HT1080 (cell line): ENCODE measurements around the gene LLPH. TPM values are rescaled to one million over a fixed set of nuclear protein-coding genes. Genes with fewer than 3 reads are reported as not detected.
"Not testable (repeated sequence)": the region's sequence is repeated elsewhere in the genome, so short reads cannot be mapped to it uniquely, and the experiment has no call there.

Experiments used
- DNase-seq: peaks from one replicate; pipeline ENCODE4 v3.0.0-alpha.2; 2015; ENCODE audit warnings: low read depth
- polyA plus RNA-seq, 2 experiments: library from polyadenylated mRNA; depleted of rRNA; stranded (reverse); fragments of >200 nt; gene quantifications; 2 replicates each; pipeline ENCODE4 v1.2.3, GENCODE V29; 2015
- total RNA-seq: library from RNA; depleted of rRNA; stranded (reverse); fragments of >200 nt; shearing (Covaris generic); gene quantifications from 2 replicates; pipeline ENCODE4 v1.2.3, GENCODE V29; 2014; rRNA removed

The LLPH gene
- total RNA-seq = 31.3 and 45.4 TPM in 2 replicates
- 41.5 and 42.8 TPM in 2 replicates for polyA plus RNA-seq (2015; cell fraction: cytosol; rRNA removed)
- polyA plus RNA-seq (2015; cell fraction: nucleus; rRNA removed) = 16.6 and 18.0 TPM in 2 replicates

DNA sequence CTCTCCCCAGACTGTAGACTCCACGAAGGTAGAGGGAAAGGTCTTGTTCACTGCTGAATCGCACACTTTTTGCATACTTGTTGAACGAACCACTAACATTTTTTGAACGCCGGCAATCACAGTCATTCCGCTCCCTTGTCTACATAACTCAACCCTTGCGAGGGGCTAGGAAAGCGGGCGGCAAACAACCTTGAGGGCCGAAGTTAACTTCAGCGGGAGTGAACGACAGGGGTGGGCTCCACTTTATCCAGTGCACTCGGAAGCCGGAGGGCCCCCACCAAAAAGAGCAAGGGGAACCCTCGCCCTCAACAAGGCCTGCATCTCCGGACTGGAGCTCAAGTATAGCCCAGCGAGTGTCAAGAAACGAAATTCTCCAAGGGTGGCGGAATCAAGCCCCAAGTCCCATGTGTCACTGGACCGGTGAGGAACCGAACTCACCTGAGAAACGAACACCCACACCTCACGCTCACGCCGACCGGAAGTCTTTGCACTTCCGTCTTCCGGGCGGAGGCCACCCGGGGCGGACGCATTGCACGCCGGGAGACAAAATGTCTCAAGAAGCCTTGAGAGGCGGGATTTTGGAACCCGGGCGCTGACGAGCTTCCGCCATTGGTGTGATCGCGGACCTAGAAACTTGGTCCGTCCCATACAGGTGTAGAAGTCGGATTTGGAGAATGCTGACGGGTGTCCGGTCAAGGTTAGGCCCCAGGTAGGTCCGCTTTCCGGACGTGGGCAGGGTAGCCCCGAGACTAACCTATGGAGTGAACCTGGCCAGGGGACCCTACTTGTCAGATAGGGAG lies at the start of gene LLPH:
TSS of gene LLPH (minus strand) at position 484 of the 800 bp plus-strand sequence. CDS start 1,644 bp downstream, outside the sequence.
- DNase-seq = peak; percentile 84

DNA sequence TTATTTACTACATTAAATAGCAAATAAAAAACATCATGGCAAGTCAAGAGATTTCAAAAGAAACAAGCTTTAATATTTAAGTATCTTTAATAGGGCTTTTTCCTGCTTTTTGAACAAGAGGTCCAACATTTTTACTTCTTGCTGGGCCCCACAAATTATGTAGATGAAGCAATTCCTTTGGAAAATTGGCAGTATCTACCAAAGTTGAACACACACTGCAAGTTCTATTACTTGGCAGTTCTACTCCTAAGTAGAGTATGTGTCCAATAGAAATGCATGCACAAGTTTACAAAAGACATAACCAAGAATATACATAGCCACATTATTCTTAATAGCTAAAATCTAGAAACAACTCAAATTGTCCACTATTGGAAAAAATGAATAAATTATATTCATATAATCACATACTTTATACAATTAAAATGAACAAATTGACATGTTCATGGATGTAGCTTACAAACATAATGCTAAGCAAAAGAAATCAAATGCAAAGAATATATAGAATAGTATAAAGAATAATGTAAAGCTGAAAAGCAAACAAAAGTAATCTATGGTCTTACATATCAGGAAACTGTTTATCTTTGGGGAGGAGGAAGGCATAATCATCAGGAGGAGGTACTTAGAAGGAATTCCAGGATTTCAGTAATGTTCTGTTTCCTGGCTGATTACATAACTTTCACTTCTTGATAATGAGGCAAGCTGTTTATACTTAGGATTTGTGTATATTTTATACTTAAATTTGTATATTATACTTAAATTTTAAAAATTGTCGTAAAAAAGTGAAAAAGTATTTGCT lies 45.8 kb upstream of the LLPH start:
- no peak for DNase-seq

DNA sequence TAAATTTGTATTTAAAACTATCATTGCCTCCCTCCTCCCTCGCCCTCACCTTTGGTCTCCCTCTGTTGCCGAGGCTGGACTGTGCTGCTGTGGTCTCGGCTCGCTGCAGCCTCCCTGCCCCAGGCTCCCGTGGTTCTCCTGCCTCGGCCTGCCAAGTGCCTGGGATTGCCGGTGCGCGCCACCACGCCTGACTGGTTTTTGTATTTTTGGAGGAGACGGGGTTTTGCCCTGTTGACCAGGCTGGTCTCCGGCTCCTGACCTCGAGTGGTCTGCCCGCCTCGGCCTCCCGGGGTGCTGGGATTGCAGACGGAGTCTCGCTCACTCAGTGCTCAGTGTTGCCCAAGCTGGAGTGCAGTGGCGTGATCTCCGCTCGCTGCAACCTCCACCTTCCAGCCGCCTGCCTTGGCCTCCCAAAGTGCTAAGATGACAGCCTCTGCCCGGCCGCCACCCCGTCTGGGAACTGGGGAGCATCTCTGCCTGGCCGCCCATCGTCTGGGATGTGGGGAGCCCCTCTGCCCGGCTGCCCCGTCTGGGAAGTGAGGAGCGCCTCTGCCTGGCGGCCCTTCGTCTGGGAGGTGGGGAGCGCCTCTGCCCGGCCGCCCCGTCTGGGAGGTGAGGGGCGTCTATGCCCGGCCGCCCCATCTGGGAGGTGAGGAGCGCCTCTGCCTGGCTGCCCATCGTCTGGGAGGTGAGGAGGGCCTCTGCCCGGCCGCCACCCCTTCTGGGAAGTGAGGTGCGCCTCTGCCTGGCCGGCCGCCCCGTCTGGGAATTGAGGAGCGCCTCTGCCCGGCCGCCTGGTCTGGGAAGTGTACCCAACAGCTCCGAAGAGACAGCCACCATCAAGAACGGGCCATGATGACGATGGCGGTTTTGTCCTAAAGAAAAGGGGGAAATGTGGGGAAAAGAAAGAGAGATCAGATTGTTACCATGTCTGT lies 44.1 kb upstream of the LLPH start:
- DNase-seq = not testable (repeated sequence)

DNA sequence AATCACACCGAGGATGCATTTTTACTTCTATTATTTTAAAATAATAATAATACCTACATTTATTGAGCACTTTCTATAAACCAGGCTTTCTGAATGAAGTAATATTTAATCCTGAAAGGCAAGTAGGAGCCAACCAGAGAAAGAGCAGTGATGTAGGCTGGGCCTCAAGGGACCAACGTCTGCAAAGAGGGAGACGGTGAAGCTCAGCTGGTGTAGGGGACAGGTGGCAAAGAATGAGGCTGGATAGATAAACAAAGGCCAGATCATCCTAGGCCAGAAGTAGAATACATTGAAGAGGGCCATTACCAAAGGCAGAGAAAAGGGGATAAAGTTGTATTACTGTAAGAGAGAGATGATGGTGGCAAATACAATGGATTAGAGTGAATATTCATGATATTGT lies 40.1 kb upstream of the LLPH start:
- DNase-seq = no peak

DNA sequence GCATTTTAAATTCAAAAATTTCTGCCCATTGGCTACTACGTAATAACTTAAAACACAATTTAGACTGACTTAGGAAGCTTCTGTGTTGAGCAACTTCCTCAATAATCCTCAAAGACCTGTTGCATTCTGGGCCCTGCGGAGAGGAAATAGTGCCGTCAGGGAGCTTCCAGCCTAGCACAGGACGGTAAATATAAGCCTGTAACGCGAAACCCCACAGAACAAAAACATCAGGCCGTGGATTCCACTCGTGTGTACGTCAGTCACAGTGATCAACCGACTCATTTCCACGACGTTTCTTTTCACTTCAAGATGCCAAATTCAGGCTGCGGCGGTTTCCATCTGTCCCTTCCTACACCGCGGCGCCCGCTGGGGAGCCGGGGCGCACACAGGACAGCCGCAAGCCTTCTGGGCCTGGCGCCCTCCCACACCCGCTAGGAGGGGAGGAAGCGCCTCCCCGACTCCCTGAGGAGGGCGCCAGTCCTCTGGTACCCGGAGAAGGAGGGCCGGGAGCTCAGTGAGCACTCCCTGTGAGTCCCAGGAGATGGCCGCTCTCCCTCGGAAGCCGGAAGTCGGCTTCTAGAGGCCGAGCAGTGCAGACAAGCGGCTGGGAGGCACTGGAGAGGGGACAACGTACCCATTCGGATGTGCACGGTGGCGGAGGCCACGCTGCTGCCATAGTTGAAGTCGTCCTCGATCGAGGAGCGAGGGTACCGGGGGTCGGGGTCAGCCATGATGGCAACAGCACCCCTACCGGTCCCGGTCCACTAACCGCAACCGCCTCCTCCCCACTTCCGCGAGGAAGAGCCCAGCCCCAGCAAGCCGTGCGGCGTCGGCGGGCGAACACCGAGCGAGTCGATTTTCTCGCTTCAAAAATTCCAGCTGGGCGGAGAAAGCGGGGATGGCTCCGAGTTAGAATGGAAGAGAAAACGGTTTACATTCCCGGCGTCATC lies 38.9 kb upstream of the LLPH start, which contains the start of gene TMBIM4:
TSS of gene TMBIM4 (minus strand) at position 776 of the 950 bp plus-strand sequence. CDS start at position 731, 45 bp downstream.
- peak; percentile 92 for DNase-seq

DNA sequence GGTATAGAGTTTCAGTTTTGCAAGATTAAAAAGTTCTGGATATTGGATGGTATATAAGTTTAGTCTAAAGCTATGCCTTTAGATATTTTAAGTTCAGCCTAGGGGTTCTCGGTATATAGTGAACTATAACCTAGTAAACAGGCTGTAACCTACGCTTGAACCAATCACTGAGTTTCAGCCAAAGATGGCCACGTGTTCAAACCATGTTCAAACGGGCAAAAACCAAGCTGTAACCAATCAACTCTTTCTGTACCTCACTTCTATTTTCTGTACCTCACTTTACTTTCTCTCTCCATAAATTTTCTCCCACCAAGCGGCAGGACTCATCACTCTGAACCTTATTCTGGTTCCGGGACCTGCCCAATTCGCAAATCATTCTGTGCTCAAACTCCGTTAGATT lies 37.9 kb upstream of the LLPH start:
- DNase-seq = no peak

DNA sequence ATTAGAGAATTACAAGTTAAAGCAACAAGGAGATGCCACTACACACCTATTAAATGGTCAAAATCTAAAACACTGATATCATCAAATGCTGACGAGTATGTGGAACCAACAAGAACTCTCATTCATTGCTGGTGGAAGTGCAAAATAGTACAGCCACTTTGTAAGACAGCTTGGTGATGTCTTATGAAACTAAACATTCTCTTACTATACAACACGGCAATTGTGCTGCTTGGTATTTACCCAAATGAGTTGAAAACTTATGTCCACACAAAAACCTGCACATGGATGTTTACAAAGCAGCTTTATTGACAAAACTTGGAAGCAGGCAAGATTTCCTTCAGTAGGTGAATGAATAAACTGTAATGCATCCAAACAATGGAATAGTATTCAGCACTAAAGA lies 36.0 kb upstream of the LLPH start:
- DNase-seq = no peak

DNA sequence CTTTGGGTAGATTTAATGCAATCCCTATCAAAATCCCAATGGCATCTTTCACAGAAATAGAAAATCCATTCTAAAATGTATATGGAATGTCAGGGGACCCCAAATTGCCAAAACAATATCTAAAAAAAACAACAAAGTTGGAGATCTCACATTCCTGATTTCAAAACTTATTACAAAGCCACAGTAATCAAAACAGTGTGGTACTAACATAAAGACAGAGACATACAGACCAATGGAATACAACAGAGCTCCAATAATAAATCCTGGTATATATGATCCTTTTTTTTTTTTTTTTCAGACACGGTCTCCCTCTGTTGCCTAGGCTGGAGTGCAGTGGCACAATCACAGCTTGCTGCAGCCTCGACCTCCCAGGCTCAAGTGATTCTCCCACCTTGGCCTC lies 34.6 kb upstream of the LLPH start:
- no peak for DNase-seq

DNA sequence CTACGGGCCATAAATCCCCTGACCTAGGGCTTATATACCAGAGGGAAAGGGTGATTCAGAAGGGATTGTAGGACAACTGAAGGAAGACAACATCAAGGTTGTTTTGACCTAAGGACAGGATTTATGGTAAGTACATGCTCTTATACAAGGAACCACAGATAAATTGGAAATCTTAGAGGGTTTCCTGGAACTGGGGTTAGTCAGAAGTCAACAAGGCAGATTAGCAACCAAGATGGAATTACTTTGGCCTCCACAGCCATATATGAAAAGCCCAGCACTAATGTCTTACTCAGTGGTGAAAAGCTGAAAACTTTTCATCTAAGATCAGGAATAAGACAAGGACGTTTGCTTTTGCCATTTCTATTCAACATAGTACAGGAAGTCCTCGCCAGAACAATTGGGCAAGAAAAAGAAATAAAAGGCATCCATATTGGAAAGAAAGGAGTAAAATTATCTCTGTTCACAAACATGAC lies 33.8 kb upstream of the LLPH start:
- DNase-seq = no peak

DNA sequence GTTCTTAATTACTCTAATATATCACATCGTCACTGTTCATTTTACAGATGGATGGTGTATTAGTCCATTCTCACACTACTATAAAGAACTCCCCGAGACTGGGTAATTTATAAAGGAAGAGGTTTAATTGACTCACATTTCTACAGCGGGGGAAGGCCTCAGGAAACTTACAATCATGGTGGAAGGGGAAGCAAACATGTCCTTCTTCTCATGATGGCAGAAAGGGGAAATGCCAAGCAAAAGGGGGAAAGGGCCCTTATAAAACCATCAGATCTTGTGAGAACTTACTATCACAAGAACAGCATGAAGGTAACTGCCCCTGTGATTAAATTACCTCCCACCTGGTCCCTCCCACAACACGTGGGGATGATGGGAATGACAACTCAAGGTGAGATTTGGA lies 32.7 kb upstream of the LLPH start:
- DNase-seq = no peak

DNA sequence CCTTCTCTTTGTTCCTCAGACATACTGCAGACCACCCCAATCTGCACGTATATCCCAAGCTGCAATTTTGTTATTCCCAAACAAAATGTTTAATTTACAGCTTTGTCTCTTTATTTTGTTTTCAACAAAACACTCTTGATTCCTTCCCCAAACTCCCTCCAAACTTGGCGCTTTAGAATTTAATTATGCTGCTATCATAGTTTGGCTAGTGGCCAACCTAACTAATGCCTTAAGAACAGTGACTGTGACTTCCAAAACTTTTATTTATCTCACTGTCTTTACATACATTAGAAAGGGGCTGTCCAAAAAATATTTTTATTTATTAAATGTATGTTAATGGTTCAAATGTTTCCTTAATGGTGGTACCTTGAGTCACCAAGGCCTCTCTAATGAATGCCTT lies 32.2 kb upstream of the LLPH start:
- DNase-seq = no peak

DNA sequence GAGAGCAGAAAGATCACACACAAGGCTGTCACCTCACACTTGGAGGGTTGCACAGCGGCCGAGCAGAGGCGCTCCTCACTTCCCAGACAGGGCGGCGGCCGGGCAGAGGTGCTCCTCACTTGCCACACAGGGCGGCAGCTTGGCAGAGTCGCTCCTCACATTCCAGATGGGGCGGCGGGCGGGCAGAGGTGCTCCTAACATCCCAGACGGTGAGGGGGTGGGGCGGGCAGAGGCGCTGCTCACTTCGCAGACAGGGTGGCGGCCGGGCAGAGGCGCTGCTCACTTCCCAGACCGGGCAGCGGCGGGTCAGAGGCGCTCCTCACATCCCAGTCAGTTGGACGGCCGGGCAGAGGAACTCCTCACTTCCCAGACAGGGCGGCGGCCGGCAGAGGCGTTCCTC lies 30.2 kb upstream of the LLPH start:
- DNase-seq = no peak

DNA sequence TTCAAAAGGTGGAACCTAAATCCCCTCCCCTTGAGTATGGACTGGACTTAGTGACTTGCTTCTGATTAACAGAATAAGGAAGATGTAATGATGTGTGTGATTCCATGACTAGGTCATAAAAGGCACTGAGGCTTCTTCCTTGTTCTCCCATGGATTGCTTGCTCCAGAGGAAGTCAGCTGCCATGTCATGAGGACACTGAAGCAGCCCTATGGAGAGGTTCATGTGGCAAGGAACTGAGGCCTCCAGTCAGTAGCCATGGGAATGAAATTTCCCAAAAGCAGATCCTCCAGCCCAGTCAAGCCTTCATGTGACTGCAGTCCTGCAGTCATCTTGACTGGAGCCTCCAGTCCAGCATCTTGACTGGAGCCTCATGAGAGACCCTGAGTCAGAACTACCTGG lies 28.6 kb upstream of the LLPH start:
- no peak for DNase-seq

DNA sequence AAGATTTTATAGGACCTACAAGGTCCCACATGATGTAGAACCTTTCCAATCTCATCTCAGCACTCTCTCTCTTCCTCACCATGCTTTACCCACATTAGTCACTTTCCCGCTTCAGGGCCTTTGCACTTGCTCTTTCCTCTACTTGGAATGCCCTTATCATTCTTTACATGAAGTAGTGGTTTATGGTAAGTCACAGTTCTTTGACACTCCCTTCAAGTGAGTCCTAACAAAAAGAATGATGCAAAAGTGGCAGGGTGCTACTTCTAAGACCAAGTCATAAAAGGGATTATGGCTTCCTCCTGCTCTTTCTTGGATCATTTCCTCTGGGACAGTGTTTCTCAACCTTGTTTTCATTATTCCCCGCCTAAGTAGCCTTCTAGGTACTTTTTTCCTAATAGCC lies 26.1 kb upstream of the LLPH start:
- DNase-seq = no peak

DNA sequence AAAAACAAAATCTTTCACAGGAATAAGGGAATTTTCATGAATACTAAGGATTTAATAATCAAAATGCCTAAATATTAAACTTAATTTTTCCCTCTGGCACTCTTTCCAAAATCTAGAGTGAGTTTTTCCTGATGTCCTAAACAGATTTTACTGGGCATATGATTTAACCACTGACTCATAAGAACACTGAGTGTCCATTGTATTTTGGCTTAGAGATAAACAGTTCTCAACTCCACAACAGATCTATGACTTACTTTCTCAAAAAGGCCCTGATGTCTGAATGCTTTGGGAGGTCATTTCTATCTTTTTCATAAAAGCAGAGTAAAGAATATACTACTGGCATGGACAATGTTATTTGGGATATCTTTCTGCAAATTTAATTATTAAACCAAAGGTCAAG lies 24.2 kb upstream of the LLPH start:
- DNase-seq = no peak

DNA sequence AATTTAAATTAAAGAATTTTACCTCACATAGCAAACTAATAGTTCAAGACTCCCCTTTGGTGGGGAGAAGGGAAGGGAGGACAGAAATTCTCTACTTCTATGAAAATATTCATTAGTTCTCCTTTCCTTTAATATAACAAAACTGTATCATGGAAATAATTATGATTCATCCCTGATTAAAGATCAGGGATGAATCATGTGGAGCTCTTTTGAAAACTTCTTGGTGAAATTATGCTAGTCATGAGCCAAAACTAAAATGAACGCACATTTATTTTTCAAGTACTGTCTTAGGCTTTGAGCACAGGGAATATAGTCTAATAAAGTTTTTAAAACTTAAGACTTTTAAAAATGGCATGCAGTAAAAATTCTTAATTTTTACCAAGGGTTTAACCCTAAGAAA lies 22.2 kb upstream of the LLPH start:
- no peak for DNase-seq

DNA sequence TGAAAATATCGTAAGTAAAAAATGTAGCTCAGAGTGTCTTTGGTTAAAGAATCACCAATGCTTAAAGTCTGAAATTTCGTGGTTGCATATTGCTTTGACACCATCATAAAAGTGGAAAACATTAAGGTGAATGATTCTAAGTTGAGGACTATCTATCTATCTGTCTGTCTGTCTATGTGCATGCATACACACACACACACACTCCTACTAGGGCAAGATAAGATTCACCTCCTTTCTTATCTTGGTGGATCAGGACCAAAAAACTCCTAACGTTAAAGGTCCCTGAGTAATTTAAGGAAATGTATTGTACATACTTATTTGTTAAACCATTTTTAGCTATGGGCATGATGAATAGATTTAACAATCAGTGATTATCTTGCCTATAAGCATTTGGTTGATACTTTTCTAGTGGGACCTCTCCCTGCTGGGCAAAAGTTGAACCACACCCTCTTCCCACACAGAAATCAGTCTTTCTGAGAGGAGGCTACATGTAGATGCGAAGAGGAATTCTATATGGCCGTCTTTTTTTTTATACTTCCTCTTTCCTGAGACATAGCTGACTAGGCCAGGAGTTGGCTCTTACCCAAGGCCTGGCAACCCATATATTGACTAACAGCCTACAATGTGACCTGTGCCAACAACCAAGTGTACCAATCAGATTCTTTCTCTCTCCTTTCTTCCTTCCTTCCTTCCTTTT lies 19.3 kb upstream of the LLPH start:
- peak; percentile 27 for DNase-seq

DNA sequence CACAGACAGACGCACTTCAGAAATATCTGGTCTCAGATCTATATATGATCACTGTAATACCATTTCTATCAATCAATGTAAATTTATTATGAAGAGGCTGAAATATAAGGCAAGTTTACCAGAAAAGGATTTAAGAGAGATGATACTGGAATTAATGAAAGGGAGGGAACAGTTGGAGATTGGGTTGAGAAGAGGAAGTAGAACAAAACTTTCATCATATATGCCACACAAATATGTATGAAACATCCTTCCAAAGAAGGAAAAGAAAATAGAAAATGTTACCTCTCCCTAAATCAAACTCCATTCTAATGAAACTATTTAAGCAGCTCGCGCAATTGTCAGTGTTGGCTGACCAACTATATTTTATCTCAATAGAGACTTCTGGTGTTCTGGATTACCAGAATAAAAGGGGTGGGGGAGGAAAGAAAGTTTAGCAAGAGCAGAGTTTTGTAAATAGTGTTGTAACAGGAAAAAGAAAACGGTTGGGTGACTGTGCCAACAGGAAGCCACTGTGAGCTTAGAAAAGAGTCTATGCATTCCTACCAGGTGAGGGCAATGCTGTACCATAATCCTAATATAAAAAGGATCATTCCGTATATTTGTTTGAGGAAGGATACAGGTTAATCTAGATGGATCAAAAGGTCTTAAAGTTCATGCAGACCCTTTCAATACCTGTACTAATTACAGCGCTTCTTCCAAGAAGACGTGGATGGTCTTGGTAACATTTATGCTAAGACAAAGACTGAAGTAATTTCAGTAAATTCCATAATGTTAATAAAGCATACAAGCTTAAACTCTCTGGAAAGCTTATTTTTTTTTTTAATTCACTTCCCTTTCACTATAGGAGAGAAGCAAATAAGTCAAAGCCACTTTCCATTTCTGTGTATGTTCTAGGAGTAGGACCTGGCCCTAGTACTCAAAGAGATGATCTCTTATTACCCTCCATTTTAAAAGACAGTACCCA lies 14.5 kb upstream of the LLPH start:
- peak; percentile 82 for DNase-seq
